Activated CD8-positive, alpha-beta memory T cell treated with anti-CD3 and anti-CD28 coated beads for 4 hours (primary cell): Measurements from ENCODE around the gene TRIM9.

ENCODE experiments used
- DNase-seq, 2 donors: peaks; one replicate each; pipeline ENCODE4 v3.0.0-alpha.2; 2020; ENCODE audit warnings: low read depth in 2 of 2

Gene TRIM9

DNA sequence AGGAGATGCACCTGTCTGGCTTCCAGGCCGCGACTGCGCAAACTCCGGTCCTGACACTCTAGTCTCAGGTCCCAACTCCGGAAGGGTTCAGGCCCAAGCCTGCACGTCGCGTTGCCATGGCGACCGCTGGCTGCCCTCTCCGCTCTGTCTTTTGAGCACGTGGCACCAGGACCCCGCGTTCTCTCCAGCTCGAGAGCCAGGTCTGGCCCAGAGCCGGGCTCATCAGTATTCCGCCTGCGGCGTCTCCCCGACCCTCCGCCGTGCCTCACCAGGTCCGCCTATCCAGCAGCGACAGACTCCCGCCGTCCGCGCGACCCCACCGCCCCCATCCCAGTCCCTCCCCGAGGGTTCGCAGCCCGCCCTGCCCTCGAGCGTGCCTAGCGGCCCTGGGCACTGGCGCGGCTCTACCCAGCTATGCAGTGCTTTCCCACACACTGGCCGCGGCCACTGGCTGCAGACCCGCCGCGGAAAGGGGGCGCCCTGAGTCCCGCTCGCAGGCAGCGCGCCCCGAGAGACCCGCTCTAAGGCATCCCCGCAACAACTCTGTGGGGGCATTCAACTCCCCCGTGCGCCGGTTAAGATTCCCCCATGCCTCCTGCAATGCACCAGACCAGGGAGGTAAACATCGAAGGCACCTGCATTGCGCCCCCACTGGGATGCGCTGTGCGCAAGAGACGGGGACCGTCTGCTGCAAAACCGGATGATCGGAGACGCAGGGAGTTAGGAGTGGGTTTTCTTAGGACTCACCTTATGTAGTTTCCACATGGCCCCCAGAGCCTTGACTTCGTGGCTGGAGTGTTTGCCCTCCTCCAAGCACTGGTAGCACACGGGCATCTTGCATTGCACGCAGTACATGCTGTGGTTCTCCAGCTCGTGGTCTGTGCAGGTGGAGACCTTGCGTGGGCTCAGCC lies 1.3 kb downstream of the TRIM9 start:
- no peak for DNase-seq

DNA sequence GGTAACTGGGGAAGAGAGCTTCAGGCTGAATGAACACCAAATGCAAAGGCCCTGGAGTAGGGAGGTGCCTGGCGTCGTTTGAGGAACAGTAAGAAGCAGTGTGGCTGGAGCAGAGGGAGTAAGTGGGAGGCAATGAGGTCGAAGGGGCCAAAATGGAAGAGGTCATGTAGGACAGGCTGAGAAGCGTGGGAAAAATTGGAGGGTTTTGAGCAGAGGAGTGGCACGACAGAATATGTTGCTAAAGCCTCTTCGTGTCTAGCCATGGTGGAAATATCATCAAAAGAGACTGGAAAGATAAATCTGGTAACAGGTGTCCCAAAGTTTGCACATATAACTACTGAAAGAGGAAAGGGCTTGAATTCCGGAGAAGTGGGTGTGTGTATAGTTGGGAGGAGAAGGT lies 1.9 kb downstream of the TRIM9 start:
- no peak for DNase-seq

DNA sequence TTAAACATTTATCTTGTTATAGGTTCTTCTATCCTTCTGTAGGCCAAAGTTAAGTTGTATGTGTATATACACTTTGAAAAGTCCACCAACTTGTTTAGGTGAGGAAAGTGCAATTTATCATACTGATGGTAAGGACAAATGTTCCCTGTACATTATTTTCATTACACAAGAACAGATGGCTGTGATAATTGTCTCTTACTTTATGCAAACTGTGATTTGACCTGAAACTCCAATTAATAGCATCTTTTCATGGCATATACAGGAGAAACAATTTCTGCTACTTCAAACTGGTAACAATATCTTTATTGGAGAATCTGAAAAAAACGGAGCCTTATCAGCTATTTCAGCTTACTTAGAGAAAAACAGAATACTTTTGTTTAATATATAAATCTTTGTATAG lies 5.6 kb downstream of the TRIM9 start:
- DNase-seq: no peak

DNA sequence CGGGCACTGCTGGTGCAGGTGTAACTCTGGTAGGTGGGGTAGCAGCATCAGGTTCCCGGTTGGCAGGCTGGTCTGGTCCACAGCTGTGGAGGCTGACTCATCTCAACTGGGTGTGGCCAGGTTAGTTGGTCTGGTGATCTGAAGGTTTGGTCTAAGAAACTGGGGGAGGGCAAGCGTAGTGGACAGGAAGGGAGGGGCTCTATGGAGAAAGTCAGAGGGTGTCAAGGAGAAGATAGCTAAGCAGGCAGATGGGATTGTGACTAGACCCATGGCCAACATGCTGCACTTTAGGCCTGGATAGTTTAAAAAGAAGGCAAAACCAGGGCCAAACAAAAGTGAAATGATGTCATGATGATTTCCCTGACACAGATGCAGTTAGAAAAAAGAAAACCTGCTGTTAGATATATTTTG lies 7.9 kb downstream of the TRIM9 start:
- no peak for DNase-seq

DNA sequence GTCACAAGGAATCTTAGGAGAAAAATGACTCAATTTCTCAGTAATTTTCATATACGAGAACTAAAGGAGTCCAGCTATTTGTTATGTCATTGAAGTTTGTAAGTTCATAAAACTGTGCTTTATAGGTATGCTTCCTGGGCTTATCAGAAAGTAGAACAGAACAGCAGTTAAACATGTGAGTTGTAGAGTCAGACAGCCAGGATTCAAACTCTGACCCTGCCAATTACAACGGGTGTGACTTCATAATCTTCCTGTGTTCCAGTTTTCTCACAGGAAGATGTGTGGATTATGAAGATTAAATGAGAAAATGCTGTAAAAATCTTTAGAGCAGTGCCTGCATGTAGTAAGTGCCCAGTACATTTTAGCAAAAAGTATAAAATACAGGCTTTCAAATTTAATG lies 8.9 kb downstream of the TRIM9 start:
- no peak for DNase-seq

DNA sequence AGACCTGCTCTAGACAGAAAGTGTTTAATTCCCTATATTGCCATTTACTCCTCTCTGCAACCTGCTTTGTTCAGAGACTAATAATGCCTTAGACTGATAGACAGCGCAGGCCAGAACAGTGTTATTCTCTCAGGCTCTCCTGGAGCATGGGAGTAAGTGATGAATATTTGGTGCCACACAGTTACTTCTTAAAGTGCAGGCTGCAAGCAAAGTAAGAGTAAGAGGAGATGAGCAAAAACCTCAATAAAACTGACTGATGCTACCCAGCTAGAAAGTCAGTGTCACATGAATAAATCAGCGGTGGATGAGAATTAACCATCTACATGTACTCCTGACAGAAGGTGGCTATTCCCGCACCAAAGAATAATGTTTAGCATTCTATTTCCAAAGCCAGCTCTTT lies 9.9 kb downstream of the TRIM9 start:
- no peak for DNase-seq

DNA sequence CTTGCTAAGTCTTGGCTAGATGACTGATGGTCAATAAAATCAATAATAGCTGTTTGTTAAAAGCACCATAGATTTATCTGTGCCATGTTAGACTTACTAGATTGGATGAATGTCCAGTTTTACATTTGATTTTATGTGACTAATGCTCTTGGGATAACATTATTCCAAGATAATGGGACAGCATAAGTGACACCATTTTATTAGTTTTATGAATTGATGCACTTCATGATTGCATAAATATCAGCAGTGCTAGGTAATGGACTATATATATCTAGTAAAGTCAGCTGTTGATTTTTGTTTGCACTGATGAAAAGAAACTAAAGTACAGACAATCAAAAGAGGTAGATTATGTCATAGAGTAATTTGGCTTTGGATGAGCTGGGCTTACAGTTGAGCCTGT lies 10.4 kb downstream of the TRIM9 start:
- no peak for DNase-seq

DNA sequence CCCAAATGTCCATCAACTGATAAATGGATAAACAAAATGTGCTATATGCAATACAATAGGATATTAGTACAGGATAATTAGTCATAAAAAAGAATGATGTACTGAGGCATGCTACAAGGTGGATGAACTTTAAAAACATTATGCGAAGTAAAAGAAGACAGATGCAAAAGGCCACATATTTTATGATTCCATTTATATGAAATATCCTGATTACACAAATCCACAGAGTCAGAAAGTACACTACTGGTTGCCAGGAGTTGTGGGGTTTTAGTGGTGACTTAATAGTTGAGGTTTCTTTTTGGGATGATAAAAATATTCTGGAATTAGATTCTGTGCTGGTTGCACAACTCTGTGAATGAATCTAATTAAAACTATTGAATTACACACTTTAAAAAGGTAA lies 12.6 kb downstream of the TRIM9 start:
- DNase-seq: no peak

DNA sequence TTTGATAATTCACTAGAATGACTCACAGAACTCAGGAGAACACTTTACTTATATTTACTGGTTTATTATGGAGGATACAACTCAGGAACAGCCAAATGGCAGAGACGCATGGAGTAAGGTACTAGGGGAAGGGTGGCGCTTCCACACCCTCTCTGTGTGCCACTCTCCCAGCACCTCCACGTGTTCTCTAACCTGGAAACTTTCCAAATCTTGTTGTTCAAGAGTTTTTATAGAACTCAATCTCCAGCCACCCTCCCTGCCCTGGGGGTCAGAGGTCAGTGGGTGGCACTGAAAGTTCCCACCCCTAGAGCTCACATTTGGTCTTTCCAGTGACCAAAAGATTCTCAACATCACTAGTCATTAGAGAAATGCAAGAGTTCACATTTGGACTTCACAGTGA lies 13.2 kb downstream of the TRIM9 start:
- no peak for DNase-seq

DNA sequence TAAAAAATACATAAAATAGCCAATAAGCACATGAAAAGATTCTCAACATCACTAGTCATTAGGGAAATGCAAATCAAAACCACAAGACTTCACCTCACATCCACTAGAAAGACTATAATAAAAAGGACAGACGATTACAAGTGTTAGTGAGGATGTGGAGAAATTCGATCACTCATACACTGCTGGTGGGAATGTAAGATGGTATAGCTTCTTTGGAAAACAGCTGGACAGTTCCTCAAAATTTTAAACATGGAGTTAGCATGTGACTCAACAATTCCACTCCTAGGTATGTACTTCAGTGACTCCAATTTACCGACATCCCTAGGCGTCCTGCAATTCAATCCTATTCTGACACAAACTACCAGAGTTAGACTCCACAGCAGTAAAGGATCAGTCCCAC lies 13.7 kb downstream of the TRIM9 start:
- DNase-seq: no peak

DNA sequence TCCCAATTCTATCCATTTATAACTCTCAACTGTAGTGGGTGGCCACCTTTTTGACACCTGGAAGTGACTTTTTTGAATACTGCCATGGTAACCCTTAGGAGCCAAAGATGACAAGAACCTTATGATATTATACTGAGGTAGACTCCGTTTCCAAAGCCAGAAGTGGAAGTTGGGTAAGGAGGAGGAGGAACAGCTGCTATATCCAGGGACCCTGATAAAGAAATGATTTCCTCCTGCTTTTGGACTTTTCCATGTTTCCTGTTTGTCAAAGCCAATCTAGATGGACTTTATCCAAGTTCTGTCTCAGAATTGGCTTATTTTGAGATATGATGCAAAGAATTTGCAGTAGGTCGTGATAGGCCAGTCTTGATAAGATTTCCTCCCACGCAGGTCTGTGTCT lies 14.3 kb downstream of the TRIM9 start:
- no peak for DNase-seq

DNA sequence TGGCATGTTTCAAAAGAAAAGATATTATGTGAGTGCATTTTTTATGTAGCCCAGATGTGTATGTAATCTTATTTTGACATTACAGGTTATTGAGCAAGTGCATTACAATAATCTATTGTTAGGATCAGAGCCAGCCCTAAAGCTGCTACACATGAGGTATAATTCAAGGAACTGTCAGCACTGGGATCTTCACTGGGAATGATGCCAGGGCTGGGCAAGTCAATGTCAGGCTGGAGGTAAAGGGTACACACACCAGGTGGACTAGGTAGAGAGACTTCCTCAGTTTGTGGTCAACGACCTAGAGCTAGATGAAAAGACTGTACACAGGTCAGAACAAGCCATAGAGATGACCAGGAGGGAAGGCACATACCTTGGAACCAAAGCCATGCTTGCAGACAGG lies 15.4 kb downstream of the TRIM9 start:
- no peak for DNase-seq

DNA sequence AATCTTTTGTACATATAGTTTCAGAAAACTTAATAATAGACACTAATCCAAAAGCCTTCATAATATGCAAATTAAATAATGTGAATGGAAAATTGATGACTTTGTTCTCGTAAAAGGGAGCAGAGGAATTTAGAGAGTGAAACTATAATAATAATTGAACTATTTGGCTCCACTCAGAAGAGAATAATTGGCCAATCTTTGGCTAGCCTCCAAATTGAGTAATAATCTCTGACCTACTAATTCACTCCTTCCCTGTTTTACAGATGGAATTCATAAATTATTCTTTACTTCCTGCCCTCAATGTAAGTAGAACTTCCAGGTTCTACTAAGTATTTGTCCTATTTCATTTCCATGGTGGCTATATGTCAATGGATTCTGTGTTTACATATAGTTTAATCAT lies 15.8 kb downstream of the TRIM9 start:
- DNase-seq: no peak

DNA sequence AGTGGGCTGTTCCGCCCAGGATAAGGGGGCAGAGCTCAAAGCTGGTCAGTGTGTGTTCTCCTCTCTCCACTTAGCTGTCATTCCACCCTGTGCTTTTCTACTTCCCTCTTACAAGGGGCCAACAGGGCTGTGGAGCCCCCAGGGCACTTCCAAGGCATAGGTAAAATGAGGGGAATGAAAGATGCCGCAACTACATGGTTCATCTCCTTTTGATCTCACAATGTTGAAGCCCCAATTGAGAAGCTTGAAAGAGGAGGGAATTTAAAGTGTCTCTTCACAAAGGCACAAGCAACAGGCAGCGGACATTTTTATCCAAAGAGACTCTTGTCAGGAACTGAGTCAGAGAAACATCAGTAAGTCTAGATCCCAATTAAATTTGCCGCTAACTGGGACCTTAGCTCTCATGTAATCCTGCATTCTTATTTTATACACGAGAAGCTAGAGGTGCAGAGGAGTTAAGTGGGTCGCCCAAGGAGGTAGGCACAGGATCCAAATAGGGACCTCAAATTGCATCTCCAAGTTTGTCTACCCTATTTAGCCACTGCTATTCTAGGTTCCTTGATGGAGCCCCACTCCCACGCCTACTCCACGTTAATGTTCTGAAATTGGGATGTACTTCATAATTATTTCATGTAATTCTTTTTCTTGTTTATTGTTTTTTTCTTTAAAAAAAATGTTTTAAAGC lies 20.1 kb downstream of the TRIM9 start:
- no peak for DNase-seq

DNA sequence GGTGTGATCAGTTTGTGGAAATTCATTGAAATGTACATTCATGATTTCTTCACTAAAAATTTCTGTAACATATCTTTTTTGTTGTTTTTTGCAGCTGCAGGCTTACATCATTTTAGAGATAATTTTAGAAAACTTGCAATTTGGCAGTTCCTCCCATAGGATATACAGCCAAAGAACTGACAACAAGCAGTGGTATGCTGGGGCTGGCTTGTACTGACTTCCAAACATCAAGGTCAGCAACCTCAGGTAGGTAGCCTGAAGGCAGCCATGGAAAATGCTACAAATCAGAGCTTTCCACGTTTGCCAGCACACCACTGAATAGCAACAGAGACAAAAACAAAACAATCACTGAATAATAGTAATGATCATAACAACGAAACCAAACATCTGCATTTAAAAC lies 21.2 kb downstream of the TRIM9 start:
- DNase-seq: no peak

DNA sequence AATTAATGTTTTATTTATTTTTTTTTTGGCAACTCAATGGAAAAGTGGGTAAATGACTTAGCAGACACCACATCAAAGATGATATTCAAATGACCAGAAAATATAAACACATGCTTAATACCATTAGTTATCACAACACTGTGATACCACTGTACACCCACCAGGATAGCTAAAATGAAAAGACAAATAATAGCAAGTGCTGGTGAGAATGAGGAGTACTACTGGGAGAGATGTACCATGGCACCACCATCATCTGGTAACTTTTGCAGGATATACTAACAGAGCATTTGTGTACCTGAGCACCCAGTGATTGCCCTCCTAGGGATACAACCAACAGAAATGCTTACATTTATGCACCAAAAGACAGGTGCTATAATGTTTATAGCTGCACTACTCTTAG lies 21.9 kb downstream of the TRIM9 start:
- no peak for DNase-seq

DNA sequence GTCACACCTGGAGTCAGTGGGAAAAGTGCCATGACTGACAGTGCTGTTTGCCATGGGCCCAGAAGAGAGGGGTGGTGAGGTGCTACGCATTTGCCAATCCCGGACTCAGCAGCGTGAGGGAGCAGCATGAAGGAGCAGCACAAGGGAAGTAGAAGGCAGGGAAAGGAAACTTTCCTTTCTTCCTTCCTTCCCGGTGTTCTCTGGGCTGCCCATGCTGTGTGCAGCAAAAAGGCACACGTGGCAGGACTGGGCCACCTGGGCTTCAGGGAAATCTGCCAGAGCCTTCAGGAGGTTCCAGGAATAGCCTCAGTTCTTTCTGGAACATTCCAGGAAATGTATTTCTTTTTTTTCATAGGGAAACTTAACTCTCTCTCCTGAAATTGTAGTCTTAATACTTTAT lies 23.0 kb downstream of the TRIM9 start:
- DNase-seq: no peak

DNA sequence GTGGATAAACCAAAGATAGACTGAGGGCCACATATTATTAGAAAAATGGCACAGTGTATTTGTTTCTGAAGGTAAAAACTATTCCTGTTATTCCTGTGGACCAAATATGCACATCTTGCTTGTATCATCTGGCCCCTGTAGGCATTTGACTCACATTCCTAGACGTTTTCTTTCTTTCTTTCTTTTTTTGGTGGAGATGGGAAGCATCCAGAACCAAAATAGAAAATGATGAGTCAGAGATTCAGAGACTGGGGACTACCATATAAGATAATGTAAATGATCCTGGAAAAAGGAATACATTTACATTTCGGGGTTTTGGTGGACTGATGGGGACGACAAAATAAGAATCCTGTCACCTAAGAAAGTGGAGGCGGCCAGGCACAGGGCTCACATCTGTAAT lies 24.2 kb downstream of the TRIM9 start:
- DNase-seq: no peak

DNA sequence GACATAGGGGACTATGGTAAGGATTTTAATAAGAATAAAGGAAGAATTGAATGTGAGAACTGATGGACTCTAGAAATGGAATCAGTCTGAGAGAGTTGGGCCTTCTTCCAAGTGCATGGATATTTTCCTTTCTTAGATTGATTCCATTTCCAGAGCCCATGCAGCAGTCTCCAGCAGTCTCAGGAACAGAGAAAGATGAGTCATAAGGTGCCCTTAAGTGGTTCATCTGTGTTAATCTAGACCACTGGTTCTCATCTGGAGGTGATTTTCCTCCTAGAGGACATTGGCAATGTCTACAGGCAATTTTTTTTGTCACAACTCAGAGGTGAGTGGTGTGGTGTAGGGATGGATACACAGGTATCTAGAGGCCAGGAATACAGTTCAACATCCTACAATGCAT lies 25.9 kb downstream of the TRIM9 start:
- no peak for DNase-seq

DNA sequence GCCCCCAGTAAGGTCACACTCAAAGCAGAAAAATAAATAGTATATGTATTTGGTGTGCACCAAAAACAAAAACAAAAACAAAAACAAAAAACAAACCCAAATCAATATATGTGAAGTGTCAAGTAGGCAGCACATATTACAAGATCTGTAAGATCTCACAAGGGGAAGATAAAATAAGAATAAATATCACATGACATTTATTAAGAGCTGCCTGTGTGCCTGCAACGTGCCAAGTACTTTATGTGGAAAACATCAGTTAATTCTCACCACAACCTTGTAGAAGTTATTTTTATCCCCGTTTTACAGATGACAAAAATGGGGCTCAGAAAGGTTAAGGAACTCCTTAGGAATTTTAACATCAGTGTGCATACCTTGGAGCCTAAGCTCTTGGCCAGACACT lies 26.6 kb downstream of the TRIM9 start:
- no peak for DNase-seq

DNA sequence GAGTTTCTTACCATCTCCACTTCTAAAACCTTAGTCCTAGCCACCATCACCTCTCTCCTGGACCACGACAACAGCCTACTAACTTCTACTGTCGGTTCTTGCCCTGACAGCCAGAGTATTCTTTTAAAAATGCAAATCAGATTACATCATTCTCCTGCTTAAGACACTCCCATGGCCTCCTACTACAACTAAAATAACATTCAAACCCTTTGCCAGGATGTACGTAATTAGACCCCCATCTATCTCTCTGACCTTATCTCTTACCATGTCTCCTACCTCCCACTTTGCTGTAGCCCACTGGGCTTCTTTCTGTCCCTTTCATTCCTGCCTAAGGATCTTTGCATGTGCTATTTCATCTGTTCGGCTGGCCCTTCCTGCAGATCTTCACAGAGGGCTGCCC lies 27.6 kb downstream of the TRIM9 start:
- DNase-seq: no peak

DNA sequence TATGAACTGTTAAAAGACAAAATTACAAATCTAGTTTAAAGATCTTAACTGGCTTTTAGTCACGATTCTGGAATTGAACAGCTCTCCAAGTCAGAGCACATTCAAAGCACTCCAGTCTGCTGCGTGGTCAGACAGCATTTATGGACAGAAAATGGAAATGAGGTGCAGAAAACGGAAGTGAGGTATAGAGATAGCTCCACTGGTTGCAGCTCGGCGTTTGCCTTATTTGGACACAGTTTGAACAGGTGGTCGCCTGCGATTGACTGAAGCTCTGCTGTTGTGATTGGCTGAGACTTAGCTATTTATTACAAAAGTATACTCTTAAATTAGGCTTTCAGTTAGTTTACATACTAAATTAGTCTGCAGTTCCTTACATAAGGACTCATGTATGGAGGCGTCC lies 28.3 kb downstream of the TRIM9 start:
- no peak for DNase-seq

DNA sequence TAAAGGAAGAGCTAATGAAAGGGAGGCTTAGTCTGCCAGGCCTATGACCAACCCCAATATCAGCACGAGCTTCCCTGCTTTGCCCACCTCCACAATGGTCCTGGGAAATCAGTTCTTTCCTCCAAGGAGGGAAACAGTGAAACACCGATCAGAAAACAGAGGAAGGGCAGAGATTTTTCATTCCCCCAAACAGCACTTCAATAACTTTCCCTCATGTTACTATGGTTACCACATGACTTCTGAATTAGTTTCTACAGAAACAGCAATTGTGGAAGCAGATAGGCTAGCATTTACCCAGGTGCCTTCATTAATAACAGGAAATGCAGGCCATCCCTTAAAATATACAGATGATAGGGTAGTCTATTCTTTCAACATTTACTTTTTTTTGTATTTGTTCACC lies 35.9 kb downstream of the TRIM9 start:
- no peak for DNase-seq

DNA sequence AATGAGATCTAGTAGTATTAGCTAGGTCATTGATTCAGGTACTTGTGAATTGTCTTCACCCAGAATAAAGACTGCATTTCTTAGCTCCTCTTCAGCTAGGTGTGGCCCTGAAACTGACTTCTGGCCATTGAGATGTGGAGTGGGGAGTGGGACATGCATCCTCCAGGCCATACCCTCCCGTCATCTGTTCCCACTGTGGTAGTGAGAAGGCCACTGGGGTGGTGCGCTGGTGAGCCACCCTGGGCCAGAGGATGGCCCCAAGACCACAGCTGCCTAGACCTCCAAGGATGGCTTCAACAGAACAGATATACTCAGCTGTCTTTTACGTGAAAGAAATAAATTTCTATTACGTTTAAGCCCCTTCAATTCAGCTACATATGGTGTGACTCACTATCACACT lies 36.5 kb downstream of the TRIM9 start:
- no peak for DNase-seq
